Endothelial cell of umbilical vein (primary cell): ENCODE measurements around the gene LIN7C.

Experiments used
- EZH2 ChIP-seq: IDR thresholded peaks from 2 replicates; pipeline ENCODE4 v1.6.1; 2012; ENCODE audit warnings: borderline replicate concordance, low read depth, mild to moderate bottlenecking, moderate library complexity, low read length, inconsistent platforms; ENCODE audit not compliant: severe bottlenecking
- FOS ChIP-seq: IDR thresholded peaks from 2 replicates; pipeline ENCODE4 v1.6.1; 2011; ENCODE audit warnings: mild to moderate bottlenecking, low read length, moderate library complexity, borderline replicate concordance; ENCODE audit not compliant: insufficient read depth
- JUN ChIP-seq: IDR thresholded peaks from 2 replicates; pipeline ENCODE4 v1.6.1; 2011; ENCODE audit warnings: borderline replicate concordance, low read depth; ENCODE audit not compliant: insufficient read length, insufficient read depth
- MAX ChIP-seq: IDR thresholded peaks from 2 replicates; pipeline ENCODE4 v1.6.1; 2011; ENCODE audit not compliant: insufficient read depth, insufficient read length
- MYC ChIP-seq: IDR thresholded peaks from one replicate; pipeline ENCODE4 v1.6.1; 2011; ENCODE audit warnings: mild to moderate bottlenecking, low read depth, low read length
- POLR2A ChIP-seq: IDR thresholded peaks from 2 replicates; pipeline ENCODE4 v1.6.1; 2012; ENCODE audit warnings: low read depth, mild to moderate bottlenecking, control low read depth, low read length
- POLR2AphosphoS5 ChIP-seq: IDR thresholded peaks from 2 replicates; pipeline ENCODE4 v1.6.1; 2012; ENCODE audit warnings: low read depth, mild to moderate bottlenecking, control low read depth, low read length, moderate library complexity; ENCODE audit not compliant: insufficient read depth
- TF ChIP-seq, protein P1 (sequence below), 2 donors: IDR thresholded peaks; 1 replicate in 1 of 2; 2 replicates in 1 of 2; pipeline ENCODE4 v1.5.1; 2011; ENCODE audit warnings: low read length in 2 of 2, mild to moderate bottlenecking in 2 of 2, moderate library complexity in 2 of 2, control low read depth in 1 of 2, inconsistent platforms in 1 of 2, low read depth in 1 of 2; ENCODE audit not compliant: insufficient read depth in 1 of 2; ENCODE audit errors: extremely low read depth in 1 of 2

DNA sequence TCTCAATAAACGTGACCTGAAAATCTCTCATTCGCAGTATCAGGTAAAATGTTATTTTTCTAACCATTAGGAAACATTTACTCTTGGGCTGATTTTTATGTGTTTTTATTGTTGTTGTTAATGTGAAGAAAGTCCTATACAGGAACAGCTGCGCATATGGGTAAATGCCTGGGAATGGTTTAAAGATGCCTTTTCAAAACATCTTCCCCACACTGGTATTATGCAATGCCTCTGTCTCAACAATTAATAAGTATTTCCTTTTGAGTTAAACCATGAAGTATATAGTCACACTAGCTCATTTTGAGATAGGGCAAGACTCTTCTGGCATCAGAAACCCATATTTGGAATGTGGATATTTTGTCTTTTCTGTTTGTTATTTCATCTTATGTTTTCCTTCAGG lies 13.7 kb upstream of the LIN7C start:
- TF ChIP-seq EZH2 (no peak), POLR2A (no peak), POLR2AphosphoS5 (no peak), MYC (no peak), MAX (no peak), JUN (no peak), FOS (no peak)
- TF ChIP-seq, protein P1, sequence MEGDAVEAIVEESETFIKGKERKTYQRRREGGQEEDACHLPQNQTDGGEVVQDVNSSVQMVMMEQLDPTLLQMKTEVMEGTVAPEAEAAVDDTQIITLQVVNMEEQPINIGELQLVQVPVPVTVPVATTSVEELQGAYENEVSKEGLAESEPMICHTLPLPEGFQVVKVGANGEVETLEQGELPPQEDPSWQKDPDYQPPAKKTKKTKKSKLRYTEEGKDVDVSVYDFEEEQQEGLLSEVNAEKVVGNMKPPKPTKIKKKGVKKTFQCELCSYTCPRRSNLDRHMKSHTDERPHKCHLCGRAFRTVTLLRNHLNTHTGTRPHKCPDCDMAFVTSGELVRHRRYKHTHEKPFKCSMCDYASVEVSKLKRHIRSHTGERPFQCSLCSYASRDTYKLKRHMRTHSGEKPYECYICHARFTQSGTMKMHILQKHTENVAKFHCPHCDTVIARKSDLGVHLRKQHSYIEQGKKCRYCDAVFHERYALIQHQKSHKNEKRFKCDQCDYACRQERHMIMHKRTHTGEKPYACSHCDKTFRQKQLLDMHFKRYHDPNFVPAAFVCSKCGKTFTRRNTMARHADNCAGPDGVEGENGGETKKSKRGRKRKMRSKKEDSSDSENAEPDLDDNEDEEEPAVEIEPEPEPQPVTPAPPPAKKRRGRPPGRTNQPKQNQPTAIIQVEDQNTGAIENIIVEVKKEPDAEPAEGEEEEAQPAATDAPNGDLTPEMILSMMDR (IDR thresholded peaks at IDR 0.05; ENCODE audit: extremely low read depth in 1 of 2, insufficient read depth in 1 of 2, low read depth in 1 of 2, low read length in 2 of 2) = no peak
